DLD1 (cell line): ENCODE measurements around the gene ZBTB44.
"Not testable (repeated sequence)": the region's sequence is repeated elsewhere in the genome, so short reads cannot be mapped to it uniquely, and the experiment has no call there.

ENCODE experiments used
- in situ Hi-C: cut with HindIII; loops from 2 replicates; pipeline ENCODE4 v1.10.0; 2017; ENCODE audit warnings: low sequenced_read_pairs

ZBTB44 gene

DNA sequence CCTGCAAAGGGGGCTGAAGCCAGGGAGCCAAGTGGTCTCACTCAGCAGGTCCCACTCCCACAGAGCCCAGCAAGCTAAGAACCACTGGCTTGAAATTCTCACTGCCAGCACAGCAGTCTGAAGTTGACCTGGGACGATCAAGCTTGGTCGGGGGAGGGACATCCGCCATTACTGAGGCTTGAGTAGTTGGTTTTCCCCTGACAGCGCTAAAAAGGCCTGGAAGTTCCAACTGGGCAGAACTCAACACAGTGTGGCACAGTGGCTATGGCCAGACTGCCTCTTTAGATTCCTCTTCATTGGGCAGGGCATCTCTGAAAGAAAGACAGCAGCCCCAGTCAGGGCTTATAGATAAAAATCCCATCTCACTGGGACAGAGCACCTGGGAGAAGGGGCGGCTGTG is 64.8 kb downstream of the ZBTB44 start:
- in situ Hi-C loops: not testable (repeated sequence)

DNA sequence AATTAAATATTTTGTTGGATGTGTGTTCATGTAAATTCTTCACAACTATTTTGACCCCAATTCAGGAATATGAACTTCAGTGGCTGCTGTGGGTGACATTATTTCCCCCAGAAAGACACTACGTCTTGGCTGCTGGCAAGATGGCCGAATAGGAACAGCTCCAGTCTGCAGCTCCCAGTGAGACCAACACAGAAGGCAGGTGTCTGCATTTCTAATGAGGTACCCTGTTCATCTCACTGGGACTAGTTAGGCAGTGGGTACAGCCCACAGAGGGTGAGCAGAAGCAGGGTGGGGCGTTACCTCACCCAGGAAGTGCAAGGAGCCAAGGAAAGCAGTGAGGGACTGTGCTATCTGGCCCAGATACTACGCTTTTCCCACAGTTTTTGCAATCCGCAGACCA is 65.3 kb downstream of the ZBTB44 start:
- in situ Hi-C loops: no loop called here

DNA sequence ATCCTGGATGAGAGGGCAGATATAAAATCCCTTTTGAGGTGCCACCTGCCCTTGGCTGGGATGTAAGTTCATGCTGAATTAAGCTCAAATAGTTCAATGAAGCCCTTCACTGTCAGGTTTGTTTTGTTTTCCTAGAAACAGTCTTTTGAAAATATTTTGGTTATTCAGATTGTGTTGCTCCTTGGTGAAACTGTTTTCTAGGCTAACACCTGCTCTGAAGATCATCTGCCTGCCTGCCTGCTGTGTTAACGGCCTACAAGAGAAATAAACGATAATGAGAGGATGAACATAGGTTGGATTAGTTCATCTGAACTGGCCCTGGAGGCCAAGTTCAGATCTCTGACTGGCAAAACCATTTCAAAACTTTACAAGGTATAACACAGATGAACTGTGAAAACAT is 67.4 kb downstream of the ZBTB44 start:
- in situ Hi-C loops: no loop called here

DNA sequence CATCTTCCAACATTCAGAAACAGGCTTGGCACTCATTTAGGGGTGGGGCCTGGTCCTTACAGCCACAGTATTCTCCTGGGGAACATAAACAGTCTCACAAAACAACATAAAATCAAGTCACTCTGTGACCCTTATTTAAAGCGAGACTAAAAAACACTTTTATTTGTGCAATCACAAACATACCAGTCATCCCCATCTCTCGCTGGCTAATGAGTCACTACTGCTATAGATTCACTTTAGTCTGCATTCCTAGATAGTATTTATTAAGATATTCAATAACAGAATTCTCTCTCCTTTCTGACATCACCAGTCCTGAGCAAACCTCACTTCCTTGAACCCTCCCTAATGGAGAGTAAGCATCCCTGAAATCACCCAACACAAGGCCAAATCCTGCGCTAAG is 68.0 kb downstream of the ZBTB44 start:
- in situ Hi-C loops: no loop called here

DNA sequence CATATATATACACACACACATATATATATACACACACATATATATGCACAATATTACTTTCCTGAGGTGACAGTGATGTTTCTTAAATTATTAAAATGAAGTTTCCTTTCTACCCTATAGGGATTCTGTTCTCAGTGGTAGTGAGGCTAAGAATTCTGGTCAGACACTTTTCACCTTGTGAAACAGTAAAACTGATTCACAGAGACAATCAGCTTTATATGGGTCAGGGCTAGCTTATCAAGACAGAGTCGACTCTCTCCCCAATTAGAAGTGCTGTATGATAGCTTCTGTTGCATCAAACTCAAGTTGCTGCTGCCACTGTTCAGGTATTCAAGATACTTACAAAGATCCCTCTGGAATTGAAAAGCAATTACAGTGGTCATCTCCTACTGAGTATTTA is 68.4 kb downstream of the ZBTB44 start:
- in situ Hi-C loops: no loop called here

DNA sequence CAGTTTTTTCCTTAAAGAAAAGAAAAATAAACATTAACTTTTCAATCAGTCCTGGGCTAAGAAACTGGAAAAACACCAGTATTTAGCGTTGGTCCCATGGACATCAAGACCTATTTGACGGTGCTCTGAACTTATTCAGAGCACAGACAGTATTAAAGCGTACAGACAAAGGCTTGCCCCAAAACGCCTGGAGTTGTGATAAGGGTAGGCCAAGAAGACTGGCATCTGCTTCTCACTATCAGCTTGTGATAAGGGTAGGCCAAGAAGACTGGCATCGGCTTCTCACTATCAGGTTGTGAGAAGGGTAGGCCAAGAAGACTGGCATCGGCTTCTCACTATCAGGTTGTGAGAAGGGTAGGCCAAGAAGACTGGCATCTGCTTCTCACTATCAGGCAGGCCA is 69.3 kb downstream of the ZBTB44 start:
- in situ Hi-C loops: not testable (repeated sequence)

DNA sequence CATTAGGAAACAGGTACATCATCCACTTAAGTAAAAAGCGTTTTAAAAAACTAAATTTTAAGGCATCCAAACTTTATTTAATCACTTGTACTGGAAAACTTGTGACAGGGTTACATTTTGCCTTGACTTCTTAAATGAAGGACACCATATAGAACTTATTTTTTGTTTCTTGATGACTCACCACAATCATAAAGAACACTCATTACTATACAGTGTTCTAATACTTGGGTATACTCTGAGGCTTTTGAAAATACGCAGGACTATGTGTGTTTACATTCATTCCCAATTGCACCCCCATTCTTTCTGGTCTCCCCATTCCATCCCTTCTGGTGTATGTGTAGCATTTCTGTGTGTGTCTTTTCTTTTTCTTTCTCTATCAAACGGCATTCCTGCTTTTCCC is 69.9 kb downstream of the ZBTB44 start:
- in situ Hi-C loops: no loop called here

DNA sequence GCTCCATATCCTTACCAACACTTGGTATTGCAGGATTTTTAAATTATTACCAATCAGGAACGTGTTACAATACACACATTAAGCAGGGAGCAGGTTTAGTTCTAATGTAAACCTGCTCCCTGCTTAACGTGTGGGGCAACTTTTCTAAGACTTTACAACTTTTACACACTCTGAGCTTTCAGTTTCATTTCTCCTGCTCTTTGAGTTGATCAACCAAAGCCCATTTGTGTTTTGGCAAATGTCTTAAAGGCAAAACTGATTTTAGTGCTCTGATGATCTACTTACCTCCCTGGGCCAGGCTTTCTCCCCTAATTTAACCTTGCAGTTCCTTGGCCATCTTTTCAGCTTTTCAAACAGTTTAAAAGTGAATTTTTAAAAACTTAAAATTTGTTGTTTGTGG is 70.9 kb downstream of the ZBTB44 start:
- in situ Hi-C loops: no loop called here

DNA sequence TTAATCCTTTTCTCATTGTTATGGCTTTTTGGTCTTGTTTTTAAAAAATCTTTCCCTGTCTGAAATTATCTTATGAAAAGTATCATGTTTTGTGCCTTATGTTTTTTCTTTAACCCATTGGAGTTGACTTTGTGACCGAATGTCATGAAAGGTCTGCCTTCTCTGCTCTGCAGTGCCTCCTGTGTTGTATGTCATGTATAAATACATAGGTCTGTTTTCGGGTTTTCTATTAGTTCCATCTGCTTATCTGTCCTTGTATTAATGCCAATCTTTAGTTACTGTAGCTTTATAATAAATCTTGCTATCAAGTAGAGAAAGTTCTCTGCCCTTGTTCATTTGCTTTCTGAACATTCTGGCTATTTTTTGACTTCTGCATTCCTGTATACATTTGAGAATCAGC is 73.0 kb downstream of the ZBTB44 start:
- in situ Hi-C loops: no loop called here

DNA sequence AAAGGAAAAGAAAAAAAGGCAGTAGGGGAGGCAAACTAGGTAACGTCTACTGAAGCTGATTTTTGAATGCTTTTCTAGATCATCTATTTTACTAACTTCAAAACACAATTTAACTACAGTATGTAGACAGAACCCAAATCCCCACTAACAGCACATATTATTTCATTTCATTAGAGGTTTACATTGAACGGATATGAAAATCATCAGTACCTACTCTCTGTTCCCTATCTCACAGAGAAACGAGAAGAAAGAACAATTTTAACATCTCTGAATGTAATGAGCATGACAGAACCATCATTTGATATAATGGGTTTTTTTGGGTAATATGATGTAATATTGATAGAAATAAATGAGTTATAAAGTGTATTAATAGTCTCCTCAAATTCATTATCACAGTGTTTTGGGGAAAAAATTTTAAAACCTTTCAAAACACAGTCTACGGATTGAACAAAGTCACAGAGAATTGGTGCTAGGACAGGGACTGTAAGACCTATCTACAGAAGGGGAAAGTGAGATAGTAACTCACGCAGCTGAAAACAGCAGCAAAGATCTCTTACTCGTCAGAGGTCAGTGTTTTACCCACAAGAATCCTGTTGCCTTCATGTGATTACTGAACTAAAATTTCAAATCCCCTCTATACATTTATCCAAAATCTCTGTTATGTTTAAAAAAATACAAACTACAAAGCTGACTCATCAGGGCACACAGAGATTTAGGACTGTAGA is 77.3 kb downstream of the ZBTB44 start:
- in situ Hi-C loops: no loop called here

DNA sequence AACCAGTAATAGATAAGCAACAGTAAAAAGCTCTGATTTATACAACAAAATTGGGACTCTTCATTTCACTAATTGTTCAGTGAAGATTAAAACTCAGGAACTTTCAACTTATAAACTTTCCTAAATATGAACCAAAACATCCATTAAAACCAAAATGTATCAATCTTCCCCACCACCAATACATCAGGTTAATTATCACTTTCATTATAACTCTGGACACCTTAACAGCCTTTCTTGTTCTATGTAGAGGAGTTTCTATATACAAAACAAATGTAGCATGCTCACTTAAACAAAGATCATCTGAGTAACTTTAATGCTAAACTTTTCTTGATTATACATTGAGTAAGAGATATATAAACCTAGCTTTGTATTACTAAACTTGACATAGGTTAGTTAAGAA is 80.4 kb downstream of the ZBTB44 start:
- in situ Hi-C loops: no loop called here

DNA sequence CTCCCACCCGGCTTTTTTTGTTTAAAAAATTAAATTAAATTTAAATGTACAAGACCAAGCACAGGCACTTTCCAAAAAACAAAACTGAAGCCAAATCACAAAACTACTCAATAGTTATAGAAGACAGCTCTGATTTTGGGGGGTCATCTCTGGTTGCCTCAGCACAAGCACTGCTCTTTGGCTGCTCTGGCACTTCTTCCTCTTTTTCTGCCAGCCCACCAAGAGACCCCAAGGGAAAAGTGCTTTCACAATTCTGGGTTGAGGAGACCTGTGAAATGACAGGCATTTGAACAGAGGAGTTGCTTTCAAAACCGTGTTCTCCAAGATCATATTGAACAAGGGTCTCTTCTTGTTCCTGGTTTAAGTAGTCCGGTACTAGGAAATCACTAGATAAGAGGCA is 80.8 kb downstream of the ZBTB44 start:
- in situ Hi-C loops: not testable (repeated sequence)

DNA sequence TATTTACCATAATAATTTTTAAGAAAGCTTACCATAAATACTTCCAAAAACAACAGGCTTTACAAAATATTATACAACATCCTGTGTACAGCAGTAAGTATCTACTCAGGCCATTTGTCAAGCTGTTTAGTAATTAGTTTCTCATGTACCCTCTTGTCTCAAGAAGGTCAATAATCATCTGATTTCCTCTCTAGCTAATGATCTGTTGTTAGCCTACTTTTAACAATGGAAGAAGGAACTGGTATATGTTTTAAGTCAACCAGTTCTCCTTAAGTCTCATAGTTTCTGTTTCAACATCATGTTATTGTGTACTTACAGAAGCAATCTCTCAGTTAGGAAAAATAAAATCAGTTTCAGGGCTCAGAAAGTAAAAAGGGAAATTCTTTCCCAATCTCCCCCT is 81.2 kb downstream of the ZBTB44 start:
- in situ Hi-C loops: not testable (repeated sequence)

DNA sequence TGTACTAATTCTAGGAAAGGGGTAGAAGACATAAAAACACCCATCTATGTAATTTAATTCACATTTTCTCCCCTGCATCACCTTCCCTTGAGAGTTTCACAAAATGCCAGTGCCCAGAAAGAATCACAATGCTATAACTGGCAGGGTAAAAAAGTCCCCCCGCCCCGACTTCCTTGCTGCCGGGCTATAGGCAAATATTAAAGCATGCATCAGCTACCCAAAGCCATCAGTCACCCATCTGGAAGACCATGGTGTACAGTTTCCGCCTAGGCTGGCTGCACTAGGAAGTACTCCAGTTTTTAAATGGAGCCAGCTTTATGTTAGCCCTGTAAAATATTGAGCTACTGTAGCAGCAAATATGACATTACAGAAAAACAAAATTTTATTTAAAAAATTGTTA is 87.3 kb downstream of the ZBTB44 start:
- in situ Hi-C loops: no loop called here

DNA sequence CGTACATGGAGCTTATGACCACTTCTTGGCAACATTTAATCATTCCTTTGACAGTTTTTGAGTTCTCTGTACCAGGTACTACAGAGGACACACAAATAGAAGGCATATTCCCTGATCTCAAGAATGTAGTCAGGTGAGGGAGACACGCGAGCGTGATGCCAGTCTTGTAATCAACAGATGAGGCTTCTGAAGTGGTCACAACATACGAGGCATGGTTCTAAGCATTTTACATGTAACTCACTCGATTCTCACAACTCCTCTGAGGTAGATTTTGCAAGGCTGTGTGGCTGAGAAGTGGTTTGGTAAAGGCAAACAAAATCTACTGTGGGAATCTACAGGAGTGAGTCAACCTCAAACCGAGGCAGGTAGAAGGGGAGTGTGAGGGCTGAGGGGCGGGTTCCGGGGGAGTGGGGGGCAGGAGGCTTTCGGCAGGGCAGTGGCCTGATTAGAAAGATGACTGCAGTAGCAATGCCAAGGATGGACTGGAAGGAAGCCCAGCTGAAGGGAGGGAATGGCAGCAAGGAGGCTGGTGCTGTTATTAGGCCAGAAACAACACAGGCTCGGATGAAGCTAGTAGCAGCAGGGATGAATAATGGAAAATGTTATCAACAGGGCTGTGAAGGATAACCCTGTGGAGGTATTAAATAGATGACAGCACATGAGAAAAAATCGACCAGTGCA is 91.3 kb downstream of the ZBTB44 start:
- in situ Hi-C loops: no loop called here

DNA sequence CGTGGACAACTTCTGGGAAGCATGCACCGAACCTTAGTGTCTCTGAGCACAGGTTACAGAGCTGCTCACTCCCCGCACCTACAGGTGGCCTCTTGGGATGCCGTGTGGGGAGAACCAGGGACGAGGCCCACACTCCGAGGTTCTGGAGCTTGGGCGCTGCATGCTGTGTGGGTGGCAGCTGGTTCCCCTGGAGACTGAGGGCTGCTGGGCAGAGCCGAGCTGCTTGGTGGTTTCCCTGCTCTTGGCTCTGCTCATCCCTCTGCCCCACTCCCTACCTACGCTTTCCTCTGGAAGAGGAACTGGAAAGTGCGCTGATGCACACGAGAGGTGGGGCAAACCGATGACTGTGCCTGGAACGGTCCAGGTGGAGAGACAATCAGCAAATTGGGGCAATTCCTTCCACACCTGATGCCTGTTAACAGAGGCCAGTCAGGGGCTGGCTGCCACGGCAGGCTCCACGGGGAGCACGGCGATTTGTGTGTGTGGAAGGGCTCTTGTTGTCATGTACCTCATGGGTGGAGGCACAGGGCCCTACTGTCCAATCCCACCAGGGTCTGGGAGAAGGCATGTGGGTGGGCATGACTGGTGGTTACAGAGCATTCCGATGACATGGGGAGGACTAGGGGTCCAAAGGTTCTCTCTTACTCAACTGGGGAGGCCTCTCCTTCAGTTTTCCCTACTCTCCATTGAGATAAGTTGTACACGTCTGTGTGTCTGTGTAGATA is 94.2 kb downstream of the ZBTB44 start:
- in situ Hi-C loops: no loop called here

DNA sequence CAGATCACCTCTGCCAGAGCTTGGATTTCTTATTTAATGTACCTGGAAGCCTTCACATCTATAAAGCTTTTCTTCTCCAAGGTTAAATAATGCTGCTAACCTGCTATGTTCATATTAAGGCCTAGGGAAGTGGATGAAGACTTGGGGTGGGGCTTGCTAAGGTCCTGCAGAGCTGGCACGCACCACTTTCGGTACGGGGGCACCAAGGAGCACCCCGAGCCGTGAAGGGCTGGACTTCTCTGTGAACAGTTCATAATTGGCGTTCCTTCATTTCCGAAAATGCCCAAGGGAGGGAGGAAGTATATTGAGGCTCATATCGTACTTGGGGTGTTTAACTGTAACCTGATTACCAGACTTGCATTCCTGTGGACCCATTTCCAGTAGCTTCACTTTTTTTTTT is 95.6 kb downstream of the ZBTB44 start:
- in situ Hi-C loops: no loop called here

DNA sequence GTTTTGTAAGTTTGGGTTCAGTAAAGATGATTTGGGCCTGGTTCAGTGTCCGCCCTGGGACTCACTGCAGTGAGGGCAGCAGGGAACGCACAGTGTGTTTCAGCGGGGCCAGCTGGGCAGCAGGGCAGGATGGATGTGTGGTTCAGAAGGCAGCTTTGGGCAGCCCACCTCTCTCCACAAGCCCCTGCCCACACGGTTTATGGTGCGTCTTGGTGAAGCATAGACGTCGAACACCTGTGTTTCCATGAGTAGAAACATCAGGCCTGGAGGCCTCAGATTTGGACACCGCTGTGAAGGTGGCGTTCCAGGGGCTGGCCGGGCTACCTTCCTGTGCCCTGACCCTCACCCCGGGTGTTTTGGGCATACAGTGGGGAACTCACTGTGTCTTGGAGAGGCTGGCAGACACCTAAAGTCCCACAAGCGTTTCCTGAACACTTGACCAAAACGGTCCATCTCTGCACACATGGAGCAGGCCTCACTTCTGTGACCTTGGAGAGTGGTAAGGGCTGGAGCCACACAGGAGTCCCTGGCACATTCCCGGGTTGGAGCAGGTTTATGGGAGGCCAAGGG is 96.1 kb downstream of the ZBTB44 start:
- in situ Hi-C loops: no loop called here

DNA sequence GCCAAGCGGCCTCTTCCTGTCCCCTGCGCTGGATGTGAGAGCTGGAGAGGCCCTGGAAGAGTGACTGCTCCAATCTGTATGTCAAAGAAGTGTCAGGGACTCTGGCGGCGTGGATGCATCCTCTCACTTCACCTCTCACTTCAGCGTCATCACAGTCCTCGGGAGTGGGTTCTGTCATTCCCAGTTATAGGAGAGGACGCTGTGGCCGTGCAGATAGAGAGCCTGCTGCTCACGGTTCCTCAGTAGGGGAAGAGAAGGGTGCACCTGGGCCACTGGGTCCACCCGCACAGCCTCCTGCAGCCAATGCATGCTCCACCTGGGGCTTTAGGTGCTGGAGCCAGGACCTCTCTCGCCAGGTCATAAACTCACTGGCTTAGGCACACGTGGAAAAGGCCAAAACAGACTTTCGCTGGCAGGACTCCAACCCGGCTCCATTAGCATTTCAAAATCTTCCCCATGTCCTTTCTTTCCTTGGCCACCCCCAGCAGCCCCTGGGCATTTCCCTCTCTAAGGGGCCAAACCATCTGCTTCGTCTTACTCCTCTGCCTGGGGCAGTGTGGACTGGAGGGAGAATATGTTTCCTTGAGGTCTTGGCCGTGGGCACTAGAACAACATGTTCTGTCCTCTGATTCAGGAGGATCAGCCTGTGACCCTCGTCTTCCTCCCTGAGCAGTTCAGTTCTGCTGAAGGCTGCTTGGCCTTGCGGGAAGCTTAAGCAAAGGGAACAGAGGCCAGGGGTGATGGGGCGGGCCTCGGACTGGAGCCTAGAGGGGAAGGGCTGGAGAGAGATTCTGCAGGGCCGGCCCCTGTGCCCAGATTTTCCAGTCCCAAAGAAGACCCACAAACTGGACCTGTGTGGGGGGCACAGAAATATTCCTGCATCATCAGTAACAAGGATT is 97.3 kb downstream of the ZBTB44 start:
- in situ Hi-C loops: no loop called here

DNA sequence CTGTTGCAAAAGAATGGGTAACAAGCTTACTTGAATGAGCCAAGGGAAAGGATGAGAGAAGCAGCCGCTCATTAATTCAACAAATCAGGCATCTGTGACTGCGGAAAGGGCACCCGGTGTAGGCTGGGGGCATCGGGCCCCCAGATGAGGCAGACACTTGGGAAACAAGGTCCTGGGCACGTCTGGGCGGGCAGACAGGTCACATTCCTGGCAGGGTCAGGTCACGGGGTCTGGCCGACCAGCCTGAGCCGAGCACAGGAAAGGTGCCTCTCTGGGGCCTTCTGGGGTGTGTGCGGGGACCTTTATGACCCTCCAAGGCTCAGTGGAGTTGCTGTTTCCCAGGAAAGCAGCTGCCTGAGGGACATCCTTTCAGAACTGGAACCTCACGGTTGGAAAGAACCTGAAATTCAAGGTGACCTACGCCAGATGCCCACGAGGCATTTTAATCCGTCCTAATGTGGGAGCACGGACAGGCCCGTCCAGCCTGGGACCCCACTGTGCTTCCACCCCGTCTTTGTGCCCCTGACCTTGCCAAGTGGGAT is 98.1 kb downstream of the ZBTB44 start:
- in situ Hi-C loops: no loop called here

DNA sequence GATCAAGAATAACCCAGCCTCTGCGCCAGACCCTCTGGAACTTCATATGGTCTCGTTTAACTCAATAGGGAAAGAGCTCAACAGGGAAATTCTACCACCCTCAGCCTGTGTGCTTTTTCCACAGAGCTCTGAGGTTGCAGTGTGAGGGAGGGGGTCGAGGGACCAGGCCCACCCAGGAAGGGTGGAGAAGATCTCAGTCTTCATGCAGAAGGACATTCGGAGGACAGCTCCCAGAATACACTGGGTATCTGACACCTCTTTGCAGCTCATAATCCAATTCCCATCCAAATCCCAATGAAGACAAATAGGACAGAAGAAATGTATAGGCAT is 98.5 kb downstream of the ZBTB44 start:
- in situ Hi-C loops: no loop called here
